IMR-90 (cell line): ENCODE results near the gene AP1S2. TPM values are rescaled to one million over a fixed set of nuclear protein-coding genes. Genes with fewer than 3 reads are reported as not detected.

Experiments
- ATAC-seq: fragments of 200-7000 bp; cut with Tn5 transposase; 2 replicates; pipeline ENCODE4 v1.9.1; 2020; ENCODE audit warnings: low read depth, mild to moderate bottlenecking, moderate library complexity
- BruUV-seq: library from RNA; stranded (reverse); fragments of 400-500 nt; replicated peaks from 2 replicates; lab custom pipeline; 2021; lab: Mats Ljungman, UMichigan
- CTCF ChIA-PET: fragments of 300-600 bp; formaldehyde crosslinking; extraction: SDS; loops from one replicate; lab custom pipeline; 2021; ENCODE audit warnings: antibody characterized with exemption; lab: Yijun Ruan, JAX
- POLR2A ChIA-PET: fragments of 300-600 bp; sonication (Branson Sonifier 250); formaldehyde crosslinking; loops from one replicate; lab custom pipeline; 2022; ENCODE audit warnings: antibody characterized with exemption; ENCODE audit not compliant: unreplicated experiment; lab: Charles Lee
- DNase-seq: peaks from one replicate; pipeline ENCODE4 v3.0.0; 2013
- H2AFZ ChIP-seq: replicated peaks from 2 replicates; pipeline ENCODE3; 2013; ENCODE audit warnings: low read length, mild to moderate bottlenecking; ENCODE audit not compliant: poor library complexity
- H2AK5ac ChIP-seq: 2 replicates; pipeline ENCODE4 v1.6.1; 2013; ENCODE audit warnings: low read depth, low read length, inconsistent platforms
- H2AK9ac ChIP-seq: replicated peaks from 2 replicates; pipeline ENCODE3; 2013; ENCODE audit warnings: mild to moderate bottlenecking, low read depth, low read length, moderate library complexity; ENCODE audit not compliant: poor library complexity
- H2BK120ac ChIP-seq: 2 replicates; pipeline ENCODE4 v1.6.1; 2013; ENCODE audit warnings: low read depth, low read length, inconsistent platforms
- H2BK15ac ChIP-seq: 3 replicates; pipeline ENCODE4 v1.6.1; 2013; ENCODE audit warnings: low read depth, low read length, inconsistent platforms
- H2BK20ac ChIP-seq: 2 replicates; pipeline ENCODE4 v1.6.1; 2013; ENCODE audit warnings: low read depth, mild to moderate bottlenecking, inconsistent platforms, low read length, moderate library complexity
- H2BK5ac ChIP-seq: 2 replicates; pipeline ENCODE4 v1.6.1; 2013; ENCODE audit warnings: mild to moderate bottlenecking, low read depth, low read length, inconsistent platforms; ENCODE audit not compliant: poor library complexity, severe bottlenecking
- H3K14ac ChIP-seq: replicated peaks from 2 replicates; pipeline ENCODE4 v1.6.1; 2013; ENCODE audit warnings: low read depth, low read length, inconsistent platforms
- H3K18ac ChIP-seq: 2 replicates; pipeline ENCODE4 v1.6.1; 2013; ENCODE audit warnings: low read depth, low read length, control low read depth
- H3K23ac ChIP-seq: 2 replicates; pipeline ENCODE4 v1.6.1; 2013; ENCODE audit warnings: low read depth, low read length, inconsistent platforms
- H3K27ac ChIP-seq: 2 replicates; pipeline ENCODE4 v1.5.1; 2013; ENCODE audit warnings: mild to moderate bottlenecking, control low read depth, low read length; ENCODE audit not compliant: insufficient read depth
- H3K27me3 ChIP-seq: 2 replicates; pipeline ENCODE4 v1.6.1; 2013; ENCODE audit warnings: low read length; ENCODE audit not compliant: control insufficient read depth, insufficient read depth
- H3K36me3 ChIP-seq: 2 replicates; pipeline ENCODE4 v1.6.1; 2013; ENCODE audit warnings: low read length, mixed read lengths; ENCODE audit not compliant: control insufficient read depth, insufficient read depth
- H3K4ac ChIP-seq: 2 replicates; pipeline ENCODE4 v1.6.1; 2013; ENCODE audit warnings: low read depth, low read length, inconsistent platforms
- H3K4me1 ChIP-seq: 2 replicates; pipeline ENCODE4 v1.6.1; 2013; ENCODE audit warnings: low read length, mixed read lengths; ENCODE audit not compliant: control insufficient read depth, insufficient read depth
- H3K4me2 ChIP-seq: 2 replicates; pipeline ENCODE4 v1.6.1; 2013; ENCODE audit warnings: low read depth, mild to moderate bottlenecking, control low read depth, low read length, moderate library complexity
- H3K4me3 ChIP-seq: 2 replicates; pipeline ENCODE4 v1.5.1; 2013; ENCODE audit warnings: low read depth, mild to moderate bottlenecking, control low read depth, low read length, moderate library complexity; ENCODE audit not compliant: insufficient read depth
- H3K56ac ChIP-seq: 2 replicates; pipeline ENCODE4 v1.6.1; 2013; ENCODE audit warnings: low read length, inconsistent platforms; ENCODE audit not compliant: insufficient read depth; ENCODE audit errors: extremely low read depth
- H3K79me1 ChIP-seq, 2 experiments: 2 replicates each; pipeline ENCODE4 v1.6.1; 2013; ENCODE audit warnings: low read length in 2 of 2, inconsistent platforms in 1 of 2, low read depth in 1 of 2
- H3K9ac ChIP-seq: 2 replicates; pipeline ENCODE4 v1.6.1; 2013; ENCODE audit warnings: low read depth, low read length, control low read depth
- H3K9me1 ChIP-seq: 2 replicates; pipeline ENCODE4 v1.6.1; 2013; ENCODE audit warnings: low read length, inconsistent platforms; ENCODE audit not compliant: insufficient read depth
- H3K9me3 ChIP-seq: 2 replicates; pipeline ENCODE4 v1.6.1; 2013; ENCODE audit warnings: low read length; ENCODE audit not compliant: control insufficient read depth, insufficient read depth
- H4K20me1 ChIP-seq: 2 replicates; pipeline ENCODE4 v1.6.1; 2013; ENCODE audit warnings: low read length, inconsistent platforms; ENCODE audit not compliant: insufficient read depth
- H4K5ac ChIP-seq: 2 replicates; pipeline ENCODE4 v1.6.1; 2013; ENCODE audit warnings: mild to moderate bottlenecking, low read depth, low read length, control low read depth
- H4K8ac ChIP-seq, 2 experiments: 2 replicates each; pipeline ENCODE4 v1.6.1; 2013; ENCODE audit warnings: low read depth in 2 of 2, low read length in 2 of 2, control low read depth in 1 of 2, inconsistent platforms in 1 of 2
- H4K91ac ChIP-seq: 2 replicates; pipeline ENCODE4 v1.6.1; 2013; ENCODE audit warnings: low read depth, low read length, inconsistent platforms; ENCODE audit not compliant: insufficient read depth
- BHLHE40 ChIP-seq: fragments of 150-350 bp; IDR thresholded peaks from 2 replicates; pipeline ENCODE4 v1.6.1; 2016; ENCODE audit warnings: mild to moderate bottlenecking, low read depth, low read length
- CEBPB ChIP-seq: IDR thresholded peaks from 2 replicates; pipeline ENCODE4 v1.6.1; 2012; ENCODE audit warnings: low read depth, low read length, improper control_type of control experiment
- CHD1 ChIP-seq: IDR thresholded peaks from 2 replicates; pipeline ENCODE4 v1.6.1; 2012; ENCODE audit warnings: low read depth, low read length, improper control_type of control experiment
- CTCF ChIP-seq: conservative IDR thresholded peaks from 2 replicates; pipeline ENCODE4 v1.5.1; 2012; ENCODE audit warnings: mild to moderate bottlenecking, low read depth, low read length, improper control_type of control experiment
- FOS ChIP-seq: fragments of 150-350 bp; IDR thresholded peaks from 2 replicates; pipeline ENCODE4 v1.6.1; 2016; ENCODE audit warnings: low read depth, low read length
- MAFK ChIP-seq: IDR thresholded peaks from 2 replicates; pipeline ENCODE4 v1.6.1; 2012; ENCODE audit warnings: low read depth, low read length, improper control_type of control experiment
- MAZ ChIP-seq: IDR thresholded peaks from 2 replicates; pipeline ENCODE4 v1.6.1; 2012; ENCODE audit warnings: low read depth, mild to moderate bottlenecking, low read length, improper control_type of control experiment, moderate library complexity, borderline replicate concordance
- MXI1 ChIP-seq: IDR thresholded peaks from 2 replicates; pipeline ENCODE4 v1.6.1; 2012; ENCODE audit warnings: low read depth, mild to moderate bottlenecking, low read length, moderate library complexity, borderline replicate concordance
- NFE2L2 ChIP-seq: fragments of 150-350 bp; IDR thresholded peaks from 2 replicates; pipeline ENCODE4 v1.6.1; 2016; ENCODE audit warnings: low read depth, mild to moderate bottlenecking, low read length
- POLR2A ChIP-seq: IDR thresholded peaks from 2 replicates; pipeline ENCODE4 v1.6.1; 2012; ENCODE audit warnings: mild to moderate bottlenecking, low read depth, low read length
- RAD21 ChIP-seq: IDR thresholded peaks from 2 replicates; pipeline ENCODE4 v1.6.1; 2012; ENCODE audit warnings: low read length, improper control_type of control experiment
- RCOR1 ChIP-seq: IDR thresholded peaks from 2 replicates; pipeline ENCODE4 v1.6.1; 2012; ENCODE audit warnings: mild to moderate bottlenecking, low read length, improper control_type of control experiment; ENCODE audit not compliant: insufficient replicate concordance
- RFX5 ChIP-seq: IDR thresholded peaks from 2 replicates; pipeline ENCODE4 v1.8.0; 2012; ENCODE audit warnings: low read depth, mild to moderate bottlenecking, low read length, moderate library complexity
- SMC3 ChIP-seq: fragments of 150-350 bp; IDR thresholded peaks from 2 replicates; pipeline ENCODE4 v1.6.1; 2016; ENCODE audit warnings: low read depth, mild to moderate bottlenecking, antibody characterized with exemption, low read length, moderate library complexity
- USF2 ChIP-seq: fragments of 150-350 bp; IDR thresholded peaks from 2 replicates; pipeline ENCODE4 v1.6.1; 2017; ENCODE audit warnings: mild to moderate bottlenecking, antibody characterized with exemption, low read length, low read depth
- WGBS, 2 experiments: methylation state at CpG; one replicate each; pipeline versions ENCODE4 v1.1.5 to v1.1.7; 2013; ENCODE audit warnings: missing lambda C conversion rate in 2 of 2; ENCODE audit not compliant: insufficient read length in 1 of 2; ENCODE audit errors: extremely low coverage in 2 of 2; 5-methylcytosine and 5-hydroxymethylcytosine counted together
- dilution Hi-C: fragments of 300-500 bp; cut with HindIII; formaldehyde crosslinking; loops from one replicate; pipeline ENCODE4 v1.14.3; 2018; ENCODE audit warnings: low sequenced_read_pairs; ENCODE audit not compliant: unreplicated experiment
- in situ Hi-C: fragments of 300-500 bp; cut with MboI; formaldehyde crosslinking; loops from 3 replicates; pipeline ENCODE4 v1.14.3; 2019; ENCODE audit warnings: low sequenced_read_pairs, inconsistent platforms, mixed read lengths
- intact Hi-C: fragments of 100-400 bp; cut with micrococcal nuclease; formaldehyde crosslinking; loops from 2 replicates; pipeline ENCODE4 v1.10.0; 2022
- polyA plus RNA-seq, 3 experiments: library from polyadenylated mRNA; depleted of rRNA; stranded (reverse); fragments of >200 nt; gene quantifications; 2 replicates each; pipeline ENCODE4 v1.2.3, GENCODE V29; 2012; ENCODE audit warnings: low replicate concordance in 1 of 3
- total RNA-seq: library from RNA; depleted of rRNA; stranded (reverse); fragments of >200 nt; gene quantifications from 2 replicates; pipeline ENCODE4 v1.2.3, GENCODE V29; 2012
- TF ChIP-seq, protein P1 (sequence below): fragments of 150-350 bp; IDR thresholded peaks from 2 replicates; pipeline ENCODE4 v1.6.1; 2016; ENCODE audit warnings: low read depth, mild to moderate bottlenecking, low read length, moderate library complexity, borderline replicate concordance

AP1S2 gene
- total and polyA plus RNA-seq, 2 of the 4 experiments (the other 2 are of a cell fraction): 28.3 to 46.5 TPM

DNA sequence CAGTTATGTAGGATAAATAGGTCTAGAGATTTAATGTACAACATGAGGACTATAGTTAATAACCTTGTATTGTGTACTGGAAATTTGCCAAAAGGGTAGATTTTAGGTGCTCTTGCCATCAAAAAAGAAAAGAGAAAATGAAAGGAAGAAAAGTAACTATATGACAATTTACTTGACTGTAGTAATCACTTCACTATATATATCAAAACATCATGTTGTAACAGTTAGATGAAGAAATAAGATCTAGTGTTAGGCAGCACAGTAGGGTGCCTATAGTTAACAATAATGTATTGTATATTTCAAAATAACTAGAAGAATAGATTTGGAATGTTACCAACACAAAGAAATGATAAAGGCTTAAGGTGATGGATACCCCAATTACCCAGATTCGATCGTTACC lies 35.9 kb upstream of the AP1S2 start:
- H2BK5ac ChIP-seq: no peak overlapping the region
- H3K4me2 ChIP-seq: no peak overlapping the region
- no peak overlapping the region for H2BK20ac ChIP-seq
- no peak for TF ChIP-seq RFX5
- no peak for TF ChIP-seq RAD21
- TF ChIP-seq NFE2L2: no peak
- no peak for TF ChIP-seq BHLHE40
- TF ChIP-seq CTCF: no peak
- TF ChIP-seq POLR2A: no peak
- TF ChIP-seq RCOR1: no peak
- TF ChIP-seq, protein P1, sequence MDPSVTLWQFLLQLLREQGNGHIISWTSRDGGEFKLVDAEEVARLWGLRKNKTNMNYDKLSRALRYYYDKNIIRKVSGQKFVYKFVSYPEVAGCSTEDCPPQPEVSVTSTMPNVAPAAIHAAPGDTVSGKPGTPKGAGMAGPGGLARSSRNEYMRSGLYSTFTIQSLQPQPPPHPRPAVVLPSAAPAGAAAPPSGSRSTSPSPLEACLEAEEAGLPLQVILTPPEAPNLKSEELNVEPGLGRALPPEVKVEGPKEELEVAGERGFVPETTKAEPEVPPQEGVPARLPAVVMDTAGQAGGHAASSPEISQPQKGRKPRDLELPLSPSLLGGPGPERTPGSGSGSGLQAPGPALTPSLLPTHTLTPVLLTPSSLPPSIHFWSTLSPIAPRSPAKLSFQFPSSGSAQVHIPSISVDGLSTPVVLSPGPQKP: no peak
- no peak for TF ChIP-seq MXI1
- no peak for TF ChIP-seq SMC3
- no peak for TF ChIP-seq FOS
- no peak for TF ChIP-seq CHD1
- no peak for TF ChIP-seq MAZ
- no peak for TF ChIP-seq CEBPB
- no peak for TF ChIP-seq MAFK
- no peak for TF ChIP-seq USF2
- in situ Hi-C loops: no loop called here
- H3K18ac ChIP-seq: no peak overlapping the region
- no peak overlapping the region for H3K4ac ChIP-seq
- no peak overlapping the region for H3K23ac ChIP-seq
- H2AK9ac ChIP-seq: no peak overlapping the region
- H3K4me1 ChIP-seq: no peaks in the 10 kb centered on the region
- dilution Hi-C loops: no loop called here
- no peak overlapping the region for H2AK5ac ChIP-seq
- no peak overlapping the region for H2BK120ac ChIP-seq
- H3K14ac ChIP-seq: no peak overlapping the region
- no peak overlapping the region for H4K91ac ChIP-seq
- no peaks in the 10 kb centered on the region for H3K9me3 ChIP-seq
- no peaks in the 10 kb centered on the region for H4K20me1 ChIP-seq
- no peaks in the 10 kb centered on the region for H3K79me1 ChIP-seq
- WGBS, 2 experiments: no CpG with 5 or more reads among the region's 2 CpGs
- no peak overlapping the region for H4K5ac ChIP-seq
- ChIA-PET POLR2A (no interaction called here), CTCF (no interaction called here)
- no peak overlapping the region for H2AFZ ChIP-seq
- intact Hi-C loops: no loop called here
- H3K4me3 ChIP-seq: no peak overlapping the region
- DNase-seq (no peak), ATAC-seq (no peak)
- no TSS peak for BruUV-seq
- H3K27me3 ChIP-seq: peaks cover 9% of the 10 kb centered on the region
- H4K8ac ChIP-seq: no peak overlapping the region
- H3K9ac ChIP-seq: no peak overlapping the region
- H2BK15ac ChIP-seq: no peak overlapping the region
- H3K56ac ChIP-seq: no peak overlapping the region
- no peaks in the 10 kb centered on the region for H3K9me1 ChIP-seq
- no peak overlapping the region for H3K27ac ChIP-seq
- no peaks in the 10 kb centered on the region for H3K36me3 ChIP-seq
